A549 (cell line): ENCODE results near the gene CHRNA1.

Experiments
- CTCF ChIP-seq: fragments of >200 bp; sonication (Bioruptor Twin); formaldehyde crosslinking; IDR thresholded peaks from 3 replicates; pipeline ENCODE4 v1.5.1; 2016
- EHMT2 ChIP-seq: fragments of 200-600 bp; sonication (generic); IDR thresholded peaks from 2 replicates; pipeline ENCODE4 v1.6.1; 2016; ENCODE audit warnings: antibody characterized with exemption, low read depth, mild to moderate bottlenecking, moderate library complexity
- EP300 ChIP-seq, 2 experiments: fragments of >200 bp; sonication (Bioruptor Twin); formaldehyde crosslinking; IDR thresholded peaks; 2 replicates in 1 of 2; 3 replicates in 1 of 2; pipeline ENCODE4 v1.6.1; 2016 to 2017
- JUN ChIP-seq, 2 experiments: fragments of >200 bp; sonication (Bioruptor Twin); formaldehyde crosslinking; IDR thresholded peaks; 2 replicates in 1 of 2; 3 replicates in 1 of 2; pipeline ENCODE4 v1.6.1; 2016 to 2017
- POLR2A ChIP-seq: IDR thresholded peaks from 2 replicates; pipeline ENCODE4 v1.6.1; 2012; ENCODE audit warnings: mild to moderate bottlenecking, low read length

- TF ChIP-seq POLR2A (no peak), CTCF (no peak), EP300 (IDR thresholded peaks at IDR 0.05) (no peak), JUN (IDR thresholded peaks at IDR 0.05) (no peak), EHMT2 (no peak)
Measured at GRCh38 chr2:174768557-174768956, 4.3 kb upstream of the CHRNA1 start.
